ENCODE measurements around the gene KCNMA1.

DNA sequence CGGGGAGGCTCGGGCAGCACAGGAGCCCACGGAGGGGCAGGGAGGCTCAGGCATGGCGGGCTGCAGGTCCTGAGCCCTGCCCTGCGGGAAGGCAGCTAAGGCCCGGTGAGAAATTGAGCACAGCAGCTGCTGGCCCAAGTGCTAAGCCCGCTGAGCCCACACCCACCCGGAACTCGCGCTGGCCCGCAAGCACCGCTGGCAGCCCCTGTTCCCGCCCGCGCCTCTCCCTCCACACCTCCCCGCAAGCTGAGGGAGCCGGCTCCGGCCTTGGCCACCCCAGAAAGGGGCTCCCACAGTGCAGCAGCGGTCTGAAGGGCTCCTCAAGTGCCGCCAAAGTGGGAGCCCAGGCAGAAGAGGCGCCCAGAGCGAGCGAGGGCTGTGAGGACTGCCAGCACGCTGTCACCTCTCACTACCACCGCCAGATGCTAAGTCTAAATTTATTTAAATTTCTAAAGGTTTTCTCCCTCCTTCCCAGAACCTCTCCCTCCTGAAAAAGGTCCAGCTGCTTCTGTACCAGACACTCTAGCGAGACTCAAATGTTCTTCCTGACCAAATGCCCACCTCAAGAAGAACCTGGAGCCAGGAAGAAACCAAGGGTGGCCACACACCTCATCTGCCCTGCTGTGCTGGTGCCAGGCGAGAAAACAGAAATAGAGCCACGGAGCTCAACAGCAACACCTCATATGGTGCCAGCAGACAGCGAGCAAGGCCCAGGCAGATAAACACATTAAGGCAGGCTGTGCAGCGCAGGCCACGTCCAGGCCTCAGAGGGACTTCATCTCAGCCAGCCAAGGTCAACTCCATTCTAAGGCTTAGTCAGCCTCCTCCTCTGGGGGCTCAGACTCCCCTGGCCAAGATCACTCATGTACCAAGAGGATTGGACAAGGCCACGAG, 47.0 kb downstream of the KCNMA1 start:
- TF ChIP-seq POLR2A (IDR thresholded peaks at IDR 0.05): no peak
- TF ChIP-seq, protein P1, sequence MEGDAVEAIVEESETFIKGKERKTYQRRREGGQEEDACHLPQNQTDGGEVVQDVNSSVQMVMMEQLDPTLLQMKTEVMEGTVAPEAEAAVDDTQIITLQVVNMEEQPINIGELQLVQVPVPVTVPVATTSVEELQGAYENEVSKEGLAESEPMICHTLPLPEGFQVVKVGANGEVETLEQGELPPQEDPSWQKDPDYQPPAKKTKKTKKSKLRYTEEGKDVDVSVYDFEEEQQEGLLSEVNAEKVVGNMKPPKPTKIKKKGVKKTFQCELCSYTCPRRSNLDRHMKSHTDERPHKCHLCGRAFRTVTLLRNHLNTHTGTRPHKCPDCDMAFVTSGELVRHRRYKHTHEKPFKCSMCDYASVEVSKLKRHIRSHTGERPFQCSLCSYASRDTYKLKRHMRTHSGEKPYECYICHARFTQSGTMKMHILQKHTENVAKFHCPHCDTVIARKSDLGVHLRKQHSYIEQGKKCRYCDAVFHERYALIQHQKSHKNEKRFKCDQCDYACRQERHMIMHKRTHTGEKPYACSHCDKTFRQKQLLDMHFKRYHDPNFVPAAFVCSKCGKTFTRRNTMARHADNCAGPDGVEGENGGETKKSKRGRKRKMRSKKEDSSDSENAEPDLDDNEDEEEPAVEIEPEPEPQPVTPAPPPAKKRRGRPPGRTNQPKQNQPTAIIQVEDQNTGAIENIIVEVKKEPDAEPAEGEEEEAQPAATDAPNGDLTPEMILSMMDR (IDR thresholded peaks at IDR 0.05): no peak
